ENCODE data around the gene FKBP8. TPM values are rescaled to one million over a fixed set of nuclear protein-coding genes. Genes with fewer than 3 reads are reported as not detected.

FKBP8 gene
- total RNA-seq, 1 experiment from 2014 or later, result 231 TPM

GRCh38 chr19:18500799-18501198 is 42.6 kb downstream of the FKBP8 start:
- intact Hi-C loops (cut with micrococcal nuclease; ENCODE audit: unreplicated experiment), result no loop called here
- CTCF ChIA-PET, result no interaction called here
- peaks cover 100% of the 10 kb centered on the region for H4K20me1 ChIP-seq (ENCODE audit: insufficient read depth)
- H2AFZ ChIP-seq, result no peak overlapping the region
- no peak overlapping the region for H3K27ac ChIP-seq
- H3K4me1 ChIP-seq (replicated peaks; ENCODE audit: insufficient read depth), result peaks cover 24% of the 10 kb centered on the region
- H3F3A ChIP-seq (ENCODE audit: insufficient read depth, low read depth), result peaks cover 30% of the 10 kb centered on the region; the same call in 1 of the 2 replicates
- H3K4me3 ChIP-seq, result no peak overlapping the region
- H3K36me3 ChIP-seq (ENCODE audit: low read depth), result no peaks in the 10 kb centered on the region
- H3K27me3 ChIP-seq (ENCODE audit: insufficient read depth, low read depth), result no peaks in the 10 kb centered on the region
- POLR2A ChIA-PET (ENCODE audit: unreplicated experiment), result no interaction called here
- BruUV-seq (replicated peaks), result no TSS peak
- no peak overlapping the region for H3K4me2 ChIP-seq
- DNase-seq, result no peak
- peaks cover 92% of the 10 kb centered on the region for H3K79me2 ChIP-seq (ENCODE audit: low read depth)
- no peaks in the 10 kb centered on the region for H3K9me2 ChIP-seq (ENCODE audit: insufficient read depth)
- no peaks in the 10 kb centered on the region for H3K9me3 ChIP-seq (ENCODE audit: insufficient read depth, low read depth)
- no peak for TF ChIP-seq EZH2 (IDR thresholded peaks at IDR 0.05; ENCODE audit: low read depth)

DNA sequence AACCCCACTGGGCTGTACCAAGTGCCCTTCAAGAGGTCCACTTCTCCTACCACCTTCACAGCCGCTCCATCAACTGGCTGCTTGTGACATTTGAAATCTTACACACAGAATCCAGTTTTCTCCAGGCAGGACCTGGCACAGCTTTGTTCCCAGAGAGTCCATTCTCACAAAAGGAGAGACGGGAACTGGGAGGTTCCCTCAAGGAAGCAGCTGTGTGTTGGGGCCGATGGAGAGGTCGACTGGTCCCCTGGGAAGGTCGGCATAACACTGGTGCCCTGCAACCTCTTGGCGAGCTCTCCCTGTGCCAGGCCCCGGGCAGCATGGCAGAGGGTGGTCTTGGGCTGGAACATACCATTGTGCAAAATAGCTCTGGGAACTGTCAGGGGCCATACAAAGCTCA is 43.0 kb downstream of the FKBP8 start:
- Histone ChIP-seq H2AFZ (no peak overlapping the region), H3K9me3 (ENCODE audit: insufficient read depth, low read depth) (no peaks in the 10 kb centered on the region), H3K4me1 (replicated peaks; ENCODE audit: insufficient read depth) (peaks cover 27% of the 10 kb centered on the region), H4K20me1 (ENCODE audit: insufficient read depth) (peaks cover 100% of the 10 kb centered on the region), H3F3A (ENCODE audit: insufficient read depth, low read depth) (peaks cover 34% of the 10 kb centered on the region; the same call in 1 of the 2 replicates), H3K27me3 (ENCODE audit: insufficient read depth, low read depth) (no peaks in the 10 kb centered on the region), H3K27ac (no peak overlapping the region), H3K36me3 (ENCODE audit: low read depth) (no peaks in the 10 kb centered on the region), H3K4me3 (no peak overlapping the region), H3K79me2 (ENCODE audit: low read depth) (peaks cover 92% of the 10 kb centered on the region), H3K4me2 (no peak overlapping the region), H3K9me2 (ENCODE audit: insufficient read depth) (no peaks in the 10 kb centered on the region)
- ChIA-PET CTCF (no interaction called here), POLR2A (ENCODE audit: unreplicated experiment) (no interaction called here)
- no TSS peak for BruUV-seq (replicated peaks)
- intact Hi-C loops (cut with micrococcal nuclease; ENCODE audit: unreplicated experiment), result no loop called here
- no peak for DNase-seq
- TF ChIP-seq EZH2 (IDR thresholded peaks at IDR 0.05; ENCODE audit: low read depth) (no peak), CTCF (conservative IDR thresholded peaks at IDR 0.05) (no peak)

GRCh38 chr19:18499055-18499775 is 44.2 kb downstream of the FKBP8 start:
- peaks cover 100% of the 10 kb centered on the region for H4K20me1 ChIP-seq (ENCODE audit: insufficient read depth)
- H3K9me3 ChIP-seq (ENCODE audit: insufficient read depth, low read depth), result no peaks in the 10 kb centered on the region
- H3K36me3 ChIP-seq (ENCODE audit: low read depth), result no peaks in the 10 kb centered on the region
- CTCF ChIA-PET, result no interaction called here
- H3K9me2 ChIP-seq (ENCODE audit: insufficient read depth), result no peaks in the 10 kb centered on the region
- no peak for DNase-seq
- TF ChIP-seq CTCF (conservative IDR thresholded peaks at IDR 0.05) (no peak), EZH2 (IDR thresholded peaks at IDR 0.05; ENCODE audit: low read depth) (no peak)
- POLR2A ChIA-PET (ENCODE audit: unreplicated experiment), result no interaction called here
- H3K27me3 ChIP-seq (ENCODE audit: insufficient read depth, low read depth), result no peaks in the 10 kb centered on the region
- no peak overlapping the region for H3K27ac ChIP-seq
- H3K79me2 ChIP-seq (ENCODE audit: low read depth), result peaks cover 91% of the 10 kb centered on the region
- peaks cover 35% of the 10 kb centered on the region; the same call in 1 of the 2 replicates for H3F3A ChIP-seq (ENCODE audit: insufficient read depth, low read depth)
- intact Hi-C loops (cut with micrococcal nuclease; ENCODE audit: unreplicated experiment), result no loop called here
- BruUV-seq (replicated peaks), result no TSS peak
- no peak overlapping the region for H2AFZ ChIP-seq
- peaks cover 24% of the 10 kb centered on the region for H3K4me1 ChIP-seq (replicated peaks; ENCODE audit: insufficient read depth)
- H3K4me2 ChIP-seq, result no peak overlapping the region
- H3K4me3 ChIP-seq, result no peak overlapping the region

DNA sequence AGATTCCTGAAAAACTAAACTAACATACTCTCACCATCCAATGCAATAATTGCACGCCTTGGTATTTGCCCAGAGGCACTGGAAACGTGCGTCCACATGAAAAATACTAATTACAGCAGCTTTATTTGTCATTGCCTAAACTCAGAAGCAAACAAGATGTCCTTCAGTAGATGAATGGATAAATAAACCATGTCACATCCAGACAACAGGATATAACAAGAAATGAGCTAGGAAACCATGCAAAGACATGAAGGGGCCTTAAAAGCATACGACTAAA is 46.5 kb downstream of the FKBP8 start:
- TF ChIP-seq CTCF (conservative IDR thresholded peaks at IDR 0.05) (no peak), EZH2 (IDR thresholded peaks at IDR 0.05; ENCODE audit: low read depth) (no peak)
- no peaks in the 10 kb centered on the region for H3K9me3 ChIP-seq (ENCODE audit: insufficient read depth, low read depth)
- no TSS peak for BruUV-seq (replicated peaks)
- H3K4me3 ChIP-seq, result no peak overlapping the region
- DNase-seq, result peak in 1 of 2 experiments; percentile 57
- intact Hi-C loops (cut with micrococcal nuclease; ENCODE audit: unreplicated experiment), result no loop called here
- peaks cover 98% of the 10 kb centered on the region for H4K20me1 ChIP-seq (ENCODE audit: insufficient read depth)
- peaks cover 24% of the 10 kb centered on the region for H3K4me1 ChIP-seq (replicated peaks; ENCODE audit: insufficient read depth)
- no peaks in the 10 kb centered on the region for H3K36me3 ChIP-seq (ENCODE audit: low read depth)
- H3K4me2 ChIP-seq, result peak overlapping the region; percentile 53
- CTCF ChIA-PET, result interaction anchor here (0.7 to 0.9 kb wide), 2 partner anchors 34 to 49 kb away, joined by 3 to 4 read pairs; no protein-coding TSS in a partner anchor
- POLR2A ChIA-PET (ENCODE audit: unreplicated experiment), result no interaction called here
- no peaks in the 10 kb centered on the region for H3K9me2 ChIP-seq (ENCODE audit: insufficient read depth)
- H3K79me2 ChIP-seq (ENCODE audit: low read depth), result peaks cover 92% of the 10 kb centered on the region
- peak overlapping the region; percentile 29 for H3K27ac ChIP-seq
- no peak overlapping the region for H2AFZ ChIP-seq
- peaks cover 35% of the 10 kb centered on the region; the same call in 1 of the 2 replicates for H3F3A ChIP-seq (ENCODE audit: insufficient read depth, low read depth)
- H3K27me3 ChIP-seq (ENCODE audit: insufficient read depth, low read depth), result no peaks in the 10 kb centered on the region
